Spleen (tissue), 11 donors: Measurements from ENCODE around the gene RNF214. TPM values are rescaled to one million over a fixed set of nuclear protein-coding genes. Genes with fewer than 3 reads are reported as not detected.

Experiments
- DNase-seq: peaks from one replicate; pipeline ENCODE4 v3.0.0-alpha.2; 2020
- H3K27ac ChIP-seq, 8 donors: fragments of 200-600 bp; sonication (generic) in 7 of 8; 1 replicate in 4 of 8; 2 replicates in 4 of 8; pipeline versions ENCODE4 v1.5.0 to v1.8.0; 2016 to 2021; ENCODE audit warnings: inconsistent platforms in 4 of 8, mild to moderate bottlenecking in 4 of 8, moderate library complexity in 1 of 8
- H3K27me3 ChIP-seq, 7 donors: fragments of 200-600 bp; sonication (generic) in 6 of 7; replicated peaks in 1 of 7; 1 replicate in 4 of 7; 2 replicates in 3 of 7; pipeline versions ENCODE4 v1.5.0 to v1.8.0; 2016 to 2021; ENCODE audit warnings: inconsistent platforms in 3 of 7, mild to moderate bottlenecking in 1 of 7
- H3K36me3 ChIP-seq, 6 donors: fragments of 200-600 bp; sonication (generic) in 5 of 6; 1 replicate in 4 of 6; 2 replicates in 2 of 6; pipeline versions ENCODE4 v1.5.0 to v1.8.0; 2016 to 2021; ENCODE audit warnings: inconsistent platforms in 2 of 6
- H3K4me1 ChIP-seq, 6 donors: fragments of 200-600 bp; sonication (generic) in 5 of 6; 1 replicate in 3 of 6; 2 replicates in 3 of 6; pipeline versions ENCODE4 v1.5.0 to v1.8.0; 2016 to 2021; ENCODE audit warnings: inconsistent platforms in 3 of 6
- H3K4me3 ChIP-seq, 8 donors: fragments of 200-600 bp; sonication (generic) in 7 of 8; 1 replicate in 4 of 8; 2 replicates in 4 of 8; pipeline versions ENCODE4 v1.5.0 to v1.8.0; 2016 to 2021; ENCODE audit warnings: inconsistent platforms in 4 of 8, mild to moderate bottlenecking in 4 of 8, moderate library complexity in 2 of 8
- H3K9me3 ChIP-seq, 8 donors: fragments of 200-600 bp; sonication (generic) in 7 of 8; 1 replicate in 4 of 8; 2 replicates in 4 of 8; pipeline versions ENCODE4 v1.5.0 to v1.8.0; 2016 to 2021; ENCODE audit warnings: inconsistent platforms in 4 of 8
- POLR2A ChIP-seq, 3 donors: fragments of 450-650 bp; IDR thresholded peaks; one replicate each; pipeline ENCODE4 v1.5.1; 2017; ENCODE audit warnings: antibody characterized with exemption in 3 of 3, mild to moderate bottlenecking in 1 of 3
- POLR2AphosphoS5 ChIP-seq, 3 donors: sonication (generic); formaldehyde crosslinking; IDR thresholded peaks; one replicate each; pipeline ENCODE4 v1.5.1; 2017; ENCODE audit warnings: antibody characterized with exemption in 3 of 3
- WGBS, 5 donors: extraction: QIAGEN DNeasy Blood & Tissue Kit in 3 of 5; methylation state at CpG; one replicate each; pipeline versions ENCODE4 v1.1.5 to v1.1.7; 2013 to 2018; 5-methylcytosine and 5-hydroxymethylcytosine counted together
- intact Hi-C: fragments of 100-400 bp; cut with DNase I; formaldehyde crosslinking; loops from one replicate; pipeline ENCODE4 v1.15.0; 2023; ENCODE audit warnings: low total_unique reads
- polyA plus RNA-seq, 3 donors: library from polyadenylated mRNA; stranded (reverse); fragments of 200-250 nt; gene quantifications; one replicate each; pipeline ENCODE4 v1.2.1, GENCODE V29; 2013
- total RNA-seq, 7 donors: library from RNA; depleted of rRNA in 3 of 7; stranded (reverse); fragments of >200 nt in 3 of 7; fragmentation: NEBNext Ultra II Directional in 4 of 7; extraction: Animal tissue kit (Norgen Biotek cat#: 25700) in 4 of 7; gene quantifications; one replicate each; pipeline versions ENCODE4 v1.1.0 to v1.2.1, GENCODE V29; 2016 to 2021
- TF ChIP-seq, protein P1 (sequence below), 11 experiments: fragments of 200-600 bp in 7 of 11; fragments of 450-650 bp in 4 of 11; sonication (generic) in 4 of 11; IDR thresholded peaks in 8 of 11; conservative IDR thresholded peaks in 3 of 11; 1 replicate in 7 of 11; 2 replicates in 4 of 11; pipeline versions ENCODE4 v1.4.0 to v1.8.0; 2016 to 2021; ENCODE audit warnings: antibody characterized with exemption in 11 of 11, inconsistent platforms in 4 of 11, mild to moderate bottlenecking in 1 of 11
- donor health status: healthy with polysubstance abuse.
- donor health status: DM: no; HTN: no; CAD: no; lungs with moderate emphysema.
- donor health status: DM: no; HTN: no; CAD: no.
- donor health status: Bipolar disorder and iron deficiency.
- donor health status: healthy.
- donor health status: DM: no; HTN: no; CAD: no.
- donor health status: DM: yes; HTN: yes; CAD: no.

The RNF214 gene
- total and polyA plus RNA-seq, 10 donors = 5.6 to 29.6 (median 19.6) TPM

DNA sequence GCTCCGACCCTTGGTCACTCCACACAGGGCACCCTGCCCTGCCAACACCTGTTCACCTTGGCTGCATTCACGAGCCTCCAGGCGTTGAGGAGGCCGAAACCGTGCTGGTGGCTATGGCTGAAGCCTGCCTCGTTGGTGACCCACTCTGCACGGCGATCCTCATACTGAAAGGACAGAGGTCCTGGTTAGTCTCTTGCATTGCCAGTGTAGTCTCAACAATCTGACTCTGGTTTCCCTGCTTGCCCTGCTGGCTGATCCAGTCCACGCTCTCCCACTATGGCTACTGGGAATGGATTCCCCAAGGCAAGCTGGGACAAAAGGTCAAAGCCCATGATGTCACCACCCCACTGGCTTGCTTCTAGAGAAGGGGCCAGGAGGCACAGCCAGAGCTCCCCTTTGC is 13.5 kb upstream of the RNF214 start:
- Histone ChIP-seq H3K27ac (peak overlapping the region in 7 of 8 donors; percentile 12 to 78 (median 72)), H3K9me3 (no peaks in the 10 kb centered on the region), H3K4me1 (peaks cover 0 to 69% (median 21%) of the 10 kb centered on the region in 6 donors), H3K4me3 (no peak overlapping the region), H3K36me3 (peaks cover 2 to 100% (median 93%) of the 10 kb centered on the region in 6 donors), H3K27me3 (no peaks in the 10 kb centered on the region)
- 91 to 99% (median 96%) methylated on average over 8 to 9 of the region's 9 CpGs for WGBS, 5 donors
- DNase-seq = no peak
- intact Hi-C loops = no loop called here
- TF ChIP-seq, protein P1, sequence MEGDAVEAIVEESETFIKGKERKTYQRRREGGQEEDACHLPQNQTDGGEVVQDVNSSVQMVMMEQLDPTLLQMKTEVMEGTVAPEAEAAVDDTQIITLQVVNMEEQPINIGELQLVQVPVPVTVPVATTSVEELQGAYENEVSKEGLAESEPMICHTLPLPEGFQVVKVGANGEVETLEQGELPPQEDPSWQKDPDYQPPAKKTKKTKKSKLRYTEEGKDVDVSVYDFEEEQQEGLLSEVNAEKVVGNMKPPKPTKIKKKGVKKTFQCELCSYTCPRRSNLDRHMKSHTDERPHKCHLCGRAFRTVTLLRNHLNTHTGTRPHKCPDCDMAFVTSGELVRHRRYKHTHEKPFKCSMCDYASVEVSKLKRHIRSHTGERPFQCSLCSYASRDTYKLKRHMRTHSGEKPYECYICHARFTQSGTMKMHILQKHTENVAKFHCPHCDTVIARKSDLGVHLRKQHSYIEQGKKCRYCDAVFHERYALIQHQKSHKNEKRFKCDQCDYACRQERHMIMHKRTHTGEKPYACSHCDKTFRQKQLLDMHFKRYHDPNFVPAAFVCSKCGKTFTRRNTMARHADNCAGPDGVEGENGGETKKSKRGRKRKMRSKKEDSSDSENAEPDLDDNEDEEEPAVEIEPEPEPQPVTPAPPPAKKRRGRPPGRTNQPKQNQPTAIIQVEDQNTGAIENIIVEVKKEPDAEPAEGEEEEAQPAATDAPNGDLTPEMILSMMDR (IDR thresholded peaks at IDR 0.05 in 8 of 11, conservative IDR thresholded peaks at IDR 0.05 in 3 of 11) = no peak
- TF ChIP-seq POLR2A (IDR thresholded peaks at IDR 0.05) = no peak
- TF ChIP-seq POLR2AphosphoS5 (IDR thresholded peaks at IDR 0.05) = no peak

DNA sequence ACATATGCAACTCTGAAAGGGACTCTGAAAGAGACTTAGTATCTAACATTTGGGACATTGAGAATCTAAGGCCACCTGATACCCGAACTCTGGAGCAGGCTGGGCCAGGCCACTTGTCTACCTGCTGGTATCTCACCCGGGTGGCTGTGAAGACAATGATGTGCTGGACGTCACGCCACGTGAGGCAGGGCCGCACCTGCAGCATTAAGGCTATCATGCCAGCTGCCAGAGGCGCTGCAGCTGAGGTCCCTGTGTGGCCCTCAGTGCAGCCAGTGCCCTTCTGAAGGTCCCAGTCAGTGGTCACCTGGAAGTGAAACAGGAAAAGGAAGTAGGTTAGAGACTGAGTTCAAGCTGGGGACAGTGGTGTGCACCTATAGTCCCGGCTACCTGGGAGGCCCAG is 13.0 kb upstream of the RNF214 start:
- no peaks in the 10 kb centered on the region for H3K27me3 ChIP-seq
- no peak overlapping the region for H3K4me3 ChIP-seq
- peaks cover 0 to 74% (median 24%) of the 10 kb centered on the region in 6 donors for H3K4me1 ChIP-seq
- peak overlapping the region in 4 of 8 donors; percentile 72 to 78 (median 77) for H3K27ac ChIP-seq
- WGBS, 5 donors = 88 to 92% (median 91%) methylated on average over 8 of the region's 8 CpGs
- TF ChIP-seq POLR2AphosphoS5 (IDR thresholded peaks at IDR 0.05) = peak in 1 of 3 donors; percentile 21
- TF ChIP-seq POLR2A (IDR thresholded peaks at IDR 0.05) = no peak
- no peaks in the 10 kb centered on the region for H3K9me3 ChIP-seq
- intact Hi-C loops = no loop called here
- DNase-seq = no peak
- peaks cover 2 to 100% (median 93%) of the 10 kb centered on the region in 6 donors for H3K36me3 ChIP-seq

DNA sequence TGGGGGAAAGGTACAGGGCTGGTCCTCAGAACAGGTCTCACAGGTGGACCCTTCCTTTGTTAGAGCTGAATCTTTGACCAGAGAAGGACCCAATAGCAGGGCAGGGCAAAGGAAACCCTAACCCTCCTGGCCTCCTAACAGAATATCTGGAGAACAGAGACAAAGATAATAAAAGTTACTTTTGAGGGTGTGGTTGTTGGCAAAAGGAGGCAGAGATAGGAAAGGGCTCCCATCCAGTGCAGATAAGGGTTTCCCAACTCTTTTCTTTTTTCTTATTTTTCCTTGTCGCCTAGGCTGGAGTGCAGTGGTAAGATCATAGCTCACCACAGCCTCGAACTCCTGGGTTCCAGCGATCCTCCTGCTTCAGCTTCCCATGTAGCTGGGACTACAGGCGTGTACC is 12.5 kb upstream of the RNF214 start:
- intact Hi-C loops = loop anchor here (10.0 kb wide), 2 partner anchors 115 to 345 kb away; no protein-coding TSS in a partner anchor
- H3K4me1 ChIP-seq = peaks cover 0 to 75% (median 30%) of the 10 kb centered on the region in 6 donors
- no peak overlapping the region for H3K4me3 ChIP-seq
- H3K36me3 ChIP-seq = peaks cover 2 to 100% (median 92%) of the 10 kb centered on the region in 6 donors
- peak overlapping the region in 7 of 8 donors; percentile 18 to 78 (median 72) for H3K27ac ChIP-seq
- no peak for DNase-seq
- no peaks in the 10 kb centered on the region for H3K9me3 ChIP-seq
- TF ChIP-seq POLR2AphosphoS5 (IDR thresholded peaks at IDR 0.05) = no peak
- no peak for TF ChIP-seq POLR2A (IDR thresholded peaks at IDR 0.05)
- TF ChIP-seq, protein P1 (IDR thresholded peaks at IDR 0.05 in 8 of 11, conservative IDR thresholded peaks at IDR 0.05 in 3 of 11) = no peak
- 95 to 99% (median 97%) methylated on average over 4 of the region's 4 CpGs for WGBS, 5 donors
- no peaks in the 10 kb centered on the region for H3K27me3 ChIP-seq

DNA sequence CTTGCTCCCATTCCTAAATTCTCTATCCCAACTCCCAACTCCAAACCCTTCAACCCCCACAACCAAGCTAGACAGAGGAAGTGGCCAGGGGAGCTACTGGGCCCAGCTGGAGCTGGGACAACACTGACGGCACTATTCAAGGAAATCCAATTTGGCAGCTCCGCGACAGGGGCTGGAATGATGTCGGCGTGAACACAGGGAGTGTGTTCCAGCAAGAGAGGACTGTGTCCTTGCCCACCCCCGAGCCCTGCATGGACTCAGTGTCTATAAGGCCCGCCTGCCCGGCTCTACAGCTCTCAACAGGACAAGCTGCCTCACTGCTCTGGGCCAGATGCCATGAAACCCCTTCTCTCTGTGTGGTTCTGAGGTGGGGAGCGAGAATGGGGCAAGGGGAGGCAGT is 11.9 kb upstream of the RNF214 start:
- TF ChIP-seq POLR2AphosphoS5 (IDR thresholded peaks at IDR 0.05) = peak; percentile 47 to 75 (median 65)
- no peak for TF ChIP-seq POLR2A (IDR thresholded peaks at IDR 0.05)
- TF ChIP-seq, protein P1 (IDR thresholded peaks at IDR 0.05 in 8 of 11, conservative IDR thresholded peaks at IDR 0.05 in 3 of 11) = no peak
- H3K9me3 ChIP-seq = no peaks in the 10 kb centered on the region
- H3K36me3 ChIP-seq = peaks cover 2 to 100% (median 96%) of the 10 kb centered on the region in 6 donors
- H3K27ac ChIP-seq = peak overlapping the region in 7 of 8 donors; percentile 49 to 78 (median 72)
- H3K4me3 ChIP-seq = no peak overlapping the region
- WGBS, 5 donors = 66 to 90% (median 87%) methylated on average over 8 to 9 of the region's 9 CpGs
- intact Hi-C loops = loop anchor here (10.0 kb wide), 2 partner anchors 116 to 346 kb away; no protein-coding TSS in a partner anchor
- peaks cover 0 to 81% (median 33%) of the 10 kb centered on the region in 6 donors for H3K4me1 ChIP-seq
- no peaks in the 10 kb centered on the region for H3K27me3 ChIP-seq
- no peak for DNase-seq
